PFSK-1 (cell line): ENCODE measurements around the gene TMEM255A.

Source experiments
- TAF1 ChIP-seq: IDR thresholded peaks from 2 replicates; pipeline ENCODE4 v1.6.1; 2012; ENCODE audit warnings: low read length, control low read depth, borderline replicate concordance; ENCODE audit not compliant: insufficient read depth
- TF ChIP-seq, protein P1 (sequence below), 2 experiments: IDR thresholded peaks; 2 replicates each; pipeline versions ENCODE4 v1.6.1 to v1.8.0; 2011 to 2012; ENCODE audit warnings: low read depth in 2 of 2, low read length in 2 of 2, control low read depth in 1 of 2, inconsistent platforms in 1 of 2, mild to moderate bottlenecking in 1 of 2, moderate library complexity in 1 of 2; ENCODE audit not compliant: insufficient read depth in 1 of 2

DNA sequence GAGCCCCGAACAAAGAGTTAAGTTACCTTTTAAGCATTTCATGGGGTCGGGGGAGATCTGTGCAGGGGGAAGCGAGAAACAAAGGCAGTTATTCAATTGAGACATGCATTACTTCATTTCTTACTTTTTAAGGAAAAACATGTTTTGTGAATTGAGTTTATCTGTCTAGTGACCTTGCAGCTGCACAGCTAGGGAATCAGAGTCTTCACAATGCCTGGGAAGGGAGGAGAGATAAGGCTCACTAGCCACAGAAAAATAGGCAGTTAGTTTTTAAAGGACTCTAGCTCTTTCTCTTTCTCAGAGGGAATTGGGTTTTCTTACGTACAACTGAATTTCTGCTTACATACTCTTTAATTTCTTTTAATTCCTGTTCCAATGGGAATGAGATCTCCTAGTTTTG is 86.9 kb downstream of the TMEM255A start:
- no peak for TF ChIP-seq TAF1
- TF ChIP-seq, protein P1, sequence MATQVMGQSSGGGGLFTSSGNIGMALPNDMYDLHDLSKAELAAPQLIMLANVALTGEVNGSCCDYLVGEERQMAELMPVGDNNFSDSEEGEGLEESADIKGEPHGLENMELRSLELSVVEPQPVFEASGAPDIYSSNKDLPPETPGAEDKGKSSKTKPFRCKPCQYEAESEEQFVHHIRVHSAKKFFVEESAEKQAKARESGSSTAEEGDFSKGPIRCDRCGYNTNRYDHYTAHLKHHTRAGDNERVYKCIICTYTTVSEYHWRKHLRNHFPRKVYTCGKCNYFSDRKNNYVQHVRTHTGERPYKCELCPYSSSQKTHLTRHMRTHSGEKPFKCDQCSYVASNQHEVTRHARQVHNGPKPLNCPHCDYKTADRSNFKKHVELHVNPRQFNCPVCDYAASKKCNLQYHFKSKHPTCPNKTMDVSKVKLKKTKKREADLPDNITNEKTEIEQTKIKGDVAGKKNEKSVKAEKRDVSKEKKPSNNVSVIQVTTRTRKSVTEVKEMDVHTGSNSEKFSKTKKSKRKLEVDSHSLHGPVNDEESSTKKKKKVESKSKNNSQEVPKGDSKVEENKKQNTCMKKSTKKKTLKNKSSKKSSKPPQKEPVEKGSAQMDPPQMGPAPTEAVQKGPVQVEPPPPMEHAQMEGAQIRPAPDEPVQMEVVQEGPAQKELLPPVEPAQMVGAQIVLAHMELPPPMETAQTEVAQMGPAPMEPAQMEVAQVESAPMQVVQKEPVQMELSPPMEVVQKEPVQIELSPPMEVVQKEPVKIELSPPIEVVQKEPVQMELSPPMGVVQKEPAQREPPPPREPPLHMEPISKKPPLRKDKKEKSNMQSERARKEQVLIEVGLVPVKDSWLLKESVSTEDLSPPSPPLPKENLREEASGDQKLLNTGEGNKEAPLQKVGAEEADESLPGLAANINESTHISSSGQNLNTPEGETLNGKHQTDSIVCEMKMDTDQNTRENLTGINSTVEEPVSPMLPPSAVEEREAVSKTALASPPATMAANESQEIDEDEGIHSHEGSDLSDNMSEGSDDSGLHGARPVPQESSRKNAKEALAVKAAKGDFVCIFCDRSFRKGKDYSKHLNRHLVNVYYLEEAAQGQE (IDR thresholded peaks at IDR 0.05; ENCODE audit: insufficient read depth in 1 of 2, low read depth in 2 of 2, low read length in 2 of 2) = no peak
